NT2/D1 (cell line): Measurements from ENCODE around the gene TXN.

Experiments used
- DNase-seq: peaks from one replicate; pipeline ENCODE4 v3.0.0-alpha.2; 2011; ENCODE audit warnings: low read depth, low spot score
- H3K27me3 ChIP-seq: 2 replicates; pipeline ENCODE4 v1.6.0; 2011; ENCODE audit warnings: mild to moderate bottlenecking; ENCODE audit not compliant: insufficient read length, insufficient read depth
- H3K36me3 ChIP-seq: 2 replicates; pipeline ENCODE4 v1.6.1; 2011; ENCODE audit warnings: mild to moderate bottlenecking, low read length, mixed read lengths; ENCODE audit not compliant: insufficient read depth, insufficient read length
- H3K4me1 ChIP-seq: 2 replicates; pipeline ENCODE4 v1.5.1; 2011; ENCODE audit not compliant: insufficient read depth, insufficient read length
- H3K4me3 ChIP-seq: 2 replicates; pipeline ENCODE4 v1.5.1; 2011; ENCODE audit warnings: low read depth; ENCODE audit not compliant: insufficient read length
- H3K9ac ChIP-seq: 2 replicates; pipeline ENCODE4 v1.6.0; 2011; ENCODE audit warnings: low read depth; ENCODE audit not compliant: insufficient read length
- H3K9me3 ChIP-seq: 2 replicates; pipeline ENCODE4 v1.5.1; 2011; ENCODE audit warnings: mild to moderate bottlenecking, low read length; ENCODE audit not compliant: insufficient read depth
- SUZ12 ChIP-seq: IDR thresholded peaks from 2 replicates; pipeline ENCODE4 v1.6.1; 2011; ENCODE audit not compliant: insufficient read length, insufficient read depth; ENCODE audit errors: extremely low read depth
- YY1 ChIP-seq: IDR thresholded peaks from 2 replicates; pipeline ENCODE4 v1.6.1; 2011; ENCODE audit not compliant: insufficient read length, insufficient read depth
- ZNF274 ChIP-seq: IDR thresholded peaks from 2 replicates; pipeline ENCODE4 v1.6.1; 2011; ENCODE audit warnings: mild to moderate bottlenecking, low read depth, low read length

The TXN gene

DNA sequence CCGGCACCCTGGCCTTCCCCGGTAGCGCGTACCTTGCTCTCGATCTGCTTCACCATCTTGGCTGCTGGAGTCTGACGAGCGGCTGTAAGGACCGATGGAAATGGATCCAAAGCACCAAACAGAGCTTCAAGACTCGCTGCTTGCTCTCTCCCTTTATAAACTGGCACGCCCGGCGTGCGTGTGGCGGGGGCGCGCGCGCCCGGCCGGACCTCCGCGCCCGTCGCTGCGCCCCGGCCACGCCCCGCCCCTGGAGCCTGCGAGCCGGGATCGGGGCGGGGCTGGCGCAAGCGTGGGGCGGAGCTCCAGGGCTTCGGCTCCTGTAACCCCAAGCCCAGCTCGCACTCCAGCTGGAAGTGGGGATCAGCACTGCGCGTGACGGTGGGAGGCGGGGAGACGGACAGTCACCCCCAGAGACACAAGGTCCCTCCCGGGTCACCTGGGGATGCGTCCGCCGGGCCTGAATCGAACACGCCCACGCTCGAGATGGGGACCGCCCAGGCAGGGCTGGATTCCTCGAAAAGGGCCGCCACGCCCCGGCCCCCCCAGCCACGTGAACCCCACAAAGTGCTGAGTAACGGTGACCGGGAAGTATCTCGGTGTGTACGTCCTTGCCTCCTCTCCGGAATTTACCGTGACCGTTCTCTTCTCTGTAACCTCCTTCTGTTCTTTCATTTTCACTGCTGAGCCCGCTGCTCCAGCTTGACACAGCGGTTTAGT, at the start of gene TXN:
Gene TXN, minus strand, starts transcription at position 128 of the 717 bp plus-strand sequence. Its CDS starts 72 bp downstream, at position 56.
- Histone ChIP-seq H3K27me3 (no peaks in the 10 kb centered on the region), H3K36me3 (peaks cover 10% of the 10 kb centered on the region), H3K9me3 (no peaks in the 10 kb centered on the region), H3K9ac (peak within 1 kb of the TSS; percentile 99), H3K4me3 (peak within 1 kb of the TSS; percentile 95), H3K4me1 (no peaks in the 10 kb centered on the region)
- DNase-seq = peak; percentile 80
- no peak for TF ChIP-seq YY1
- no peak for TF ChIP-seq SUZ12
- TF ChIP-seq ZNF274 = no peak

- Histone ChIP-seq H3K9me3 (no peaks in the 10 kb centered on the region), H3K9ac (no peak overlapping the region), H3K4me1 (peaks cover 3% of the 10 kb centered on the region), H3K36me3 (no peaks in the 10 kb centered on the region), H3K27me3 (no peaks in the 10 kb centered on the region), H3K4me3 (no peak overlapping the region)
- TF ChIP-seq YY1 (no peak), SUZ12 (no peak), ZNF274 (no peak)
- DNase-seq = no peak
Measured at GRCh38 chr9:110303133-110303532, 46.8 kb upstream of the TXN start.

DNA sequence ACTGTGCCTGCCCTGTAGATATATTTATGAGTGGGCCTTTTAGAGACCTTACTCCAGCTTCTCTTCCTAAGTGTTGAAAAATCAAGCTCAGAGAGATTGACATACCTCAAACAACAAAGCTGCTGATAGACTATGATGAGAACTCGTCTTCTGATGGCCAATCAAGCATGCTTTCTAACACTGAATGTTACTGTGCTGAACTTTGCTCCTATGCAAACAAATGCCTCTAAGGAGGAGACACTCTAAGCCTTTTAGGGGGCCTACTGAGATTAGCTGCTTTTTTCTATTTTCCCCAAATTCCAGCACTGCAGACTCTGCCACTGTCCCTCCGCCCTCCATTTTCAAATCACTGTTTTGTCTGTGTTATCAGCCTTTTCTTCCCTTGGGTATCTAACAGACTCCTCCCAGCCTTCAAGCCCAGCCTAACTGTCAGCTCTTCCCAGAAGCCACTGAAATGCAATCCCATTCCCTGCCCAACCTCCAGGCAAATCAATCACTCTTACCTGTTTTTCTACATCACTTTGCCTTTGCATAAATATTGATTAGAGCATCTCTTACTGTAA, 41.8 kb upstream of the TXN start:
- no peak for DNase-seq
- H3K27me3 ChIP-seq = no peaks in the 10 kb centered on the region
- H3K4me3 ChIP-seq = no peak overlapping the region
- no peaks in the 10 kb centered on the region for H3K36me3 ChIP-seq
- H3K9ac ChIP-seq = no peak overlapping the region
- peaks cover 3% of the 10 kb centered on the region for H3K4me1 ChIP-seq
- H3K9me3 ChIP-seq = no peaks in the 10 kb centered on the region
- TF ChIP-seq SUZ12 = no peak
- TF ChIP-seq ZNF274 = no peak
- no peak for TF ChIP-seq YY1

- no peak for DNase-seq
- TF ChIP-seq ZNF274 = no peak
- TF ChIP-seq SUZ12 = no peak
- no peak for TF ChIP-seq YY1
Measured at GRCh38 chr9:110293248-110293647, 36.9 kb upstream of the TXN start.

DNA sequence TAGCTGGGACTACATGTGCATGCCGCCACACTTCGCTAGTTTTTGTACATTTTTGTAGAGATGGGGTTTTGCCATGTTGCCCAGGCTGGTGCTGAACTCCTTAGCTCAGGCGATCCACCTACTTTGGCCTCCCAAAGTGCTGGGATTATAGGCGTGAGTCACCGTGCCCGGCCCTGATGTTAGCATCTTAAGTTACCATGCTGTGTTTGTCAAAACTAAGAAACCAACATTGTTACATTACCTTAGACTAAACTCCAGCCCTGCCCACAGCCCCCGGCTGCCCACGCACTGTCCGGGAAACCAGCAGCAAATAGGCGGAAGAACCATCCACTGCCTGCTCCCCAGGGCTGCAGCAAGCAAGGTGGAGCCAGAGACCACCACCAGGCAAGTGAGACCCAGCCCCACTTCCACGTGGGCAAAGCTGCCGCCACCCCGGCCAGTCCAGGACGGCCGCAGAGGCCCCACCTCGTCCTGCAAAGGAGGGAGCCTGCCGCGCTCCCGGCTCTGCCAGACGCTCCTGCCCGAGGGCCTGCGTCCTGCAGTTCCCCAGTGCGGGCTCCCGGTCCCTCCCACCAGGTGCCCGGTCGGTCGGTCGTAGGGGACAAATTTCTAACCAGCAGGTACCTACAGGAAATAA, 35.7 kb upstream of the TXN start:
- Histone ChIP-seq H3K9me3 (no peaks in the 10 kb centered on the region), H3K36me3 (no peaks in the 10 kb centered on the region), H3K4me1 (no peaks in the 10 kb centered on the region), H3K27me3 (no peaks in the 10 kb centered on the region), H3K9ac (no peak overlapping the region), H3K4me3 (no peak overlapping the region)
- TF ChIP-seq ZNF274 = no peak
- no peak for TF ChIP-seq SUZ12
- TF ChIP-seq YY1 = no peak
- DNase-seq = no peak

More at GRCh38 chr9:110293248-110293647, 36.9 kb upstream of the TXN start:
- Histone ChIP-seq H3K9me3 (no peaks in the 10 kb centered on the region), H3K4me1 (no peaks in the 10 kb centered on the region), H3K4me3 (no peak overlapping the region), H3K9ac (no peak overlapping the region), H3K36me3 (no peaks in the 10 kb centered on the region), H3K27me3 (no peaks in the 10 kb centered on the region)

DNA sequence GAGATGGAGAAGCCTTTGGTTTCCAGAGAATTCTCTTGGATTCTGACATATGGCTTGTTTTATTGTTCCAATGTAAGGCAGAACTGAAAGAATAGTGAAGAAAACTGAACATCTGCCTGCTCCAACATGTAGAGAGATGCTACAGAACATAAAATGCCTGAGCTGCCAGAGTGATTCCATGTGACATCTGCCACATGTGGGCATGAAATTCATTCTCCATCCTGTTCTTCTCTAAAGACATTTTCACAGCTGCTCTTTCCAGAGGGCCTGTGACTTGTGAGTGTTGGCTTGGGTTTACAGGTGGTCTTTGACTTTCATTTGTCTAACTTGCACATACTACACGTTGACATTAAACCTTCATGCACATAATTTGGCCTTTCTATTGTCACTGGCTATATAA, 33.7 kb upstream of the TXN start:
- Histone ChIP-seq H3K36me3 (no peaks in the 10 kb centered on the region), H3K4me1 (no peaks in the 10 kb centered on the region)

DNA sequence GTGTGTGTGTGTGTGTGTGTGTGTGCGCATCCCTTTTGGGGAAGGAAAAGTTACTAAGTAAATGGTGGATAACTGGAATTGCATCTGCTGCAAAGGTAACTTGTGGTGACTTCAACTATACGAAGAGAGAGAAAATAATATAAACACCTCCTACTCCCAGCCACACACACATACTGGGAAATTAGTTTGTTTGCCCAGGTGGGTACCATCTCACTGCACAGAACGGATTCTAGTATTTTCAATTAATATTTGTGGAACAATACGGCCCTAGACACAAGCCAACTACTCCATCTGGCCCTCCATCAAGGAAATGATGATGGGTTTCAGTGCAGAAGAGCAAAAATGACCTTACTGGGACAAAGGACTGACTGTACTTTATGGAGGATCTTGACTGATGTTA, 32.2 kb upstream of the TXN start:
- no peaks in the 10 kb centered on the region for H3K9me3 ChIP-seq
- H3K27me3 ChIP-seq = no peaks in the 10 kb centered on the region
- no peaks in the 10 kb centered on the region for H3K36me3 ChIP-seq
- DNase-seq = no peak
- H3K9ac ChIP-seq = no peak overlapping the region
- TF ChIP-seq ZNF274 (no peak), SUZ12 (no peak), YY1 (no peak)
- no peak overlapping the region for H3K4me3 ChIP-seq
- no peaks in the 10 kb centered on the region for H3K4me1 ChIP-seq

More for the DNA sequence above, 33.7 kb upstream of the TXN start:
- H3K27me3 ChIP-seq = no peaks in the 10 kb centered on the region
- H3K4me3 ChIP-seq = no peak overlapping the region
- no peak for DNase-seq
- no peaks in the 10 kb centered on the region for H3K9me3 ChIP-seq
- no peak for TF ChIP-seq YY1
- TF ChIP-seq ZNF274 = no peak
- TF ChIP-seq SUZ12 = no peak
- no peak overlapping the region for H3K9ac ChIP-seq
